Measurements from ENCODE around the gene WDFY2.

The WDFY2 gene

GRCh38 chr13:51577690-51578089 lies 6.6 kb upstream of the WDFY2 start:
- Mint-ChIP-seq H3K4me1 (no peaks in the 10 kb centered on the region), H3K27ac (no peak overlapping the region), H3K36me3 (ENCODE audit: low read depth) (no peaks in the 10 kb centered on the region), H3K4me3 (no peak overlapping the region), H3K9me3 (no peaks in the 10 kb centered on the region), H3K27me3 (ENCODE audit: low read depth) (no peaks in the 10 kb centered on the region)
- no peak for TF ChIP-seq CTCF (IDR thresholded peaks at IDR 0.05; ENCODE audit: unreplicated experiment in 3 of 3)

- H3K27me3 Mint-ChIP-seq (ENCODE audit: low read depth), result no peaks in the 10 kb centered on the region
- H3K9me3 Mint-ChIP-seq, result no peaks in the 10 kb centered on the region
- H3K36me3 Mint-ChIP-seq (ENCODE audit: low read depth), result no peaks in the 10 kb centered on the region
- H3K27ac Mint-ChIP-seq, result no peak overlapping the region
- no peak overlapping the region for H3K4me3 Mint-ChIP-seq
- H3K4me1 Mint-ChIP-seq, result no peaks in the 10 kb centered on the region
- no peak for TF ChIP-seq CTCF (IDR thresholded peaks at IDR 0.05; ENCODE audit: unreplicated experiment in 3 of 3)
Observed at GRCh38 chr13:51579676-51580075, 4.6 kb upstream of the WDFY2 start.

- H3K36me3 Mint-ChIP-seq (ENCODE audit: low read depth), result no peaks in the 10 kb centered on the region
- H3K4me1 Mint-ChIP-seq, result peaks cover 7% of the 10 kb centered on the region
- no peak overlapping the region for H3K4me3 Mint-ChIP-seq
- H3K27me3 Mint-ChIP-seq (ENCODE audit: low read depth), result no peaks in the 10 kb centered on the region
- H3K27ac Mint-ChIP-seq, result no peak overlapping the region
- no peaks in the 10 kb centered on the region for H3K9me3 Mint-ChIP-seq
- TF ChIP-seq CTCF (IDR thresholded peaks at IDR 0.05; ENCODE audit: unreplicated experiment in 3 of 3), result no peak
Observed at GRCh38 chr13:51581148-51581820, 3.0 kb upstream of the WDFY2 start.

GRCh38 chr13:51583469-51583874 lies 790 bp upstream of the WDFY2 start:
- TF ChIP-seq CTCF (IDR thresholded peaks at IDR 0.05; ENCODE audit: unreplicated experiment in 3 of 3), result no peak
- Mint-ChIP-seq H3K27ac (peak overlapping the region; percentile 60 to 94 (median 89)), H3K9me3 (no peaks in the 10 kb centered on the region), H3K4me3 (peak overlapping the region; percentile 82 to 92 (median 92)), H3K36me3 (ENCODE audit: low read depth) (no peaks in the 10 kb centered on the region), H3K27me3 (ENCODE audit: low read depth) (no peaks in the 10 kb centered on the region), H3K4me1 (peaks cover 8% of the 10 kb centered on the region)

- peaks cover 20% of the 10 kb centered on the region for H3K4me1 Mint-ChIP-seq
- peak in 1 of 3 experiments; percentile 7 for TF ChIP-seq CTCF (IDR thresholded peaks at IDR 0.05; ENCODE audit: unreplicated experiment in 3 of 3)
- H3K9me3 Mint-ChIP-seq, result no peaks in the 10 kb centered on the region
- H3K27ac Mint-ChIP-seq, result peak overlapping the region; percentile 60 to 94 (median 89)
- H3K4me3 Mint-ChIP-seq, result peak overlapping the region; percentile 82 to 92 (median 92)
- no peaks in the 10 kb centered on the region for H3K36me3 Mint-ChIP-seq (ENCODE audit: low read depth)
- H3K27me3 Mint-ChIP-seq (ENCODE audit: low read depth), result no peaks in the 10 kb centered on the region
Observed at GRCh38 chr13:51584731-51585672, 740 bp downstream of the WDFY2 start.

Data from nephron (organoid).